Putamen (tissue), 1 donor: Measurements from ENCODE around the gene PEPD.
"Not testable (repeated sequence)": the region's sequence is repeated elsewhere in the genome, so short reads cannot be mapped to it uniquely, and the experiment has no call there.

ENCODE experiments used
- DNase-seq: peaks from one replicate; pipeline ENCODE4 v3.0.0-alpha.2; 2016; ENCODE audit warnings: low spot score

The PEPD gene

DNA sequence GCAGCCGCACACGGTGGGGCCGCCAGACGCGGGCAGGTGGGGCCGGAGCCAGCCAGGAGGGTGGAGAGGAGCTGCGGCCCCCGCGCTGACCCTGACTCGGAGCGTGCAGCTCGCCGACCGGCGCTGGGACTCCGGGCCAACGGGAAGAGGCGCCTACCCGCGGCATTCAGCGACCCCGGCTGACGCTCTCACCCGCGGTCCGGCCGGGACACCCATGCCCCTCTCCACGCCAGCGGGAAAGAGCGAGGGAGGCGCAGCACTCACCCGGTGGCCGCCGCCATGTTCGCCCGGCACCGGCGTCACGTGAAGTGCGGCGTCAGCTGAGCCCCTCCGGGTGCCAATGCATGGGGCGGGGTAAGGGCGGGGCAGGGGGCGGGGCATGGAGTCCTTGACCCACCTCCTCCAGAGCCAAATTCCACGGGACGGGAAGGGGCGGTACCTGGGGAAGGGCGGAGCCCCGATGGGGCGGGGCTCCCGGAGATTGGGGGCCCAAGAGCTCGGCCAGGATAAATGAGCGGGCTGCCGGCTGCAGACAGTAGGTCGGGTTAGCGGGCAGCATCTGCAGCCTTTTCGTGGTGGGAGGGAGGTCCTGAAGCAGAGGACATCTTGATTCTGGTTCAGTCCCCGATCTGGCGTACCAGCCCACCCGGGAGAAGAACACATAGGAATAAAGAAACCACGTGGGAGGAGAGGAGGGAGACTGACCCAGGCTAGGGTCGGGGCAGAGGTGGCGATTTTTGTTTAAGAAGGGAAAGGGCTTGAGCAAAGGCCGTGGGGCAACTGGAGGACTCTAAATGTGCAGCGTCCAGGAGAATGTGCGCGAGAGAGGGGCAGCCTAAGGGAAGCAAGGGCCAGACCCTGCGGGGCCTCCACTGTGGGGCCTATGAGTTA lies at the start of gene PEPD:
Gene PEPD (minus strand): TSS at position 312 of the 891 bp plus-strand sequence. CDS start 31 bp downstream, at position 281.
- peak; percentile 94 for DNase-seq

- DNase-seq = no peak
Measured at GRCh38 chr19:33569821-33570220, 48.2 kb upstream of the PEPD start.

DNA sequence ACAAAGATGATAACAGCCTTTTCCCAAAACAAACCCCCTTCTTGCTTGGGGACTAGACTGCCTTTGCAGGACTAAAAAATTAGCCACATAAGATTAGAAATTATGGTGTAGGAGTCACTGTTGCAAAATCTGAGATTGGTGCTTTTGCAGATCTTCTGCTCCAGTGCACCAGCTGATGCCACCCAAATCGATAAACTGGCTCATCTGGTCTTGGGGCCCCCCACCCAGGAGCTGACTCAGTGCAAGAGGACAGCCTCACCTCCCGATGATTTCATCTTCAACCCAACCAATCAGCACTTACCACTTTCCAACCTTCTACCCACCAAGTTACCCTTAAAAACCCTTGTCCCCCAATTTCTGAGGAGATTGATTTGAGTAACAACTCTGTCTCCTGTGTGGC lies 47.1 kb upstream of the PEPD start:
- DNase-seq = no peak

DNA sequence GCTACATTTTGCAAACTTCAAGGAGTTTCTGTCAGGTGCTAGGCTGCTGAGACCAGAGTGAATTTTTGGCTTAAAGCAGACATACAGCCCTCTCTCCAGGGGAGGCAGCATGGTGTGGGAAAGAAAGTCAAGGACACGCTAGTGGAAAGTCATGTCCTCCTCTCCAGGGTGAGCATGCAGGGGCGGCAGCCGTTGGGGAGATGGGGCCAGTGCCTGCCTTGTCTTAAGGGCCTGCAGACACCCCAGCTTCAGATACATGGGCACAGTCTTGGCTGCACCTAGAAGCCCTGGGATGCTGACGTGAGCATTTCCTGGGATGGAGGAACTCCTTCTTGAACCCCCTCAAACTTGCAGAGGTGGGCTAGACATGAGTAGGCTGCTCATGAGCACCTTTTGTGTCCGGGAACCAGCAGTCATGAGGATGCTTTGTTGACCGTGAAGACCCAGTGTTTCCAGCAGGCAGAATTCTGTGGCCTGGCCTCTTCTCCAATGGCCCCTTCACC lies 43.3 kb upstream of the PEPD start:
- no peak for DNase-seq

DNA sequence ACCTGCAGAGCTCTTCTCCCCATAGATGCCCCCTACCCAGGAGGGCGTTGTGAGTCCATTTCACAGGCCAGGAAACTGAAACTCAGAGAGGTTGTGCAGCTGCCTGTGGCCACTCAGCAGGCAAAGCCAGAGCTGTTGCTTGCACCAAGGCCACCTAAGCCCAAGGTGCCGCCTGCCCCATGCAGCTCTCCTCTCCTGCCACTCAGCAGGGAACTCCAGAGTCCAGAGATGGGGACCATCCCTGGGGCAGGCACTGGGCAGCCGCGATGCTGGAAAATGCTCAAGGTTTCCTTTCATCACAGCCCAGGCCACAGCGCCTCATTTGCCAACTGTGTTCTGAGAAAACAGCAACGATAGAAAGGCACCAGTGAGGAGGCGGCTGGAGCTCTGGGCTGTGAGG lies 41.0 kb upstream of the PEPD start:
- no peak for DNase-seq

GRCh38 chr19:33561666-33562065 lies 40.1 kb upstream of the PEPD start:
- DNase-seq = not testable (repeated sequence)

DNA sequence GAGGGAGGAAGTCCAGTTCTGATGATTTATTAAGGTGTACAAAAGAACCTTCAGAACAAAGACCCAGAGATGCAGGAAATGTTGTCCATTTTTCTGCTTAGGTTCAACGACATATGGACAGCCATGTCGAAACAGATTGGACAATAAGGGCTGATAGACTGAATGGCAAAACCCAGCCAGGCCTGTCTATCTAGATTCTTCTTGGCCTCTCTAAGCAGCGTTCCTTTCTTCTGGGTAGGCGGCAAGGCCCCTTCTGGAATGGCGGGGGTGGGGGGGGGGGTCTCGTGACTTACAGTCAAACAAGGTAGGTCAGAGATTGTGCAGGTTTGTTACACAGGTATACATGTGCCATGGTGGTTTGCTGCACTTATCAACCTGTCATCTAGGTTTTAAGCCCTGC lies 39.7 kb upstream of the PEPD start:
- DNase-seq = no peak

DNA sequence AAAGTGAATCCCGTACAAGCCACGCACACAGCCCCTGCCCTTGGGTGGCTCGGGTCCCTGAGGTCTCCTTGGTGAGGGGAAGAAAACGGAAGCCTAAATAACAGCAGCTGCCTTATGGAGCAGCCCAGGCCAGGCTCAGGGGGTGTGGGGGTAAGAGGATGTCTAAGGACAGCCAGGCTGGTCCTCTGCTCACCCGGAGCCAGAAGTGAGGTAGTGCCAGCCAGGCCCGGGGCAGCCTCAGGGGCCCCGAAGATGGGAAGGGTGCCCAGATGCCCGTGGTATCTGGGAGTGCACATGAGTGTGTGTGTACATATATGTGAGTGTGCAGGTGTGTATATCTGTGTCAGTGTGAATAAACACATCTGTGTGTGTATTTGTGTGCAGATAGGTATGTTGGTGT lies 38.4 kb upstream of the PEPD start:
- no peak for DNase-seq

DNA sequence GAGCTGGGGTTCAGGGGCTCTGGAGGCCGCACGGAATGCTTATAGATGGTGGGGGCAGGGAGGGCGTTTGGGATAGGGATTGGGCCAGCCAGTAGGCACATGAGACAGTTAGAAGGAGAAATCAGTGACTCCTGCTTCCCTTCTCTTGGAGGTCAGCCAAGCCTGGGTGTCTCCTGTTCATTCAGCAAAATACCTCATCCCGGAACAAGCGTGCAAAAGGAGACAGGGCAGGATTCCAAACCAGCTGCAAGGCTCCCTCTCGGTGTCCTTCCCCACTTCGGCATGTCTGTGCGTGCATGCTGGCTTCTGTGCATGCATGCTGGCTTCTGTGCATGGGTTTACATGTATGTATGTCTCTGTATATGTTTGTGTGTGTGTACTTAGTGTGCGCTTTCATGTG lies 37.3 kb upstream of the PEPD start:
- DNase-seq = no peak

DNA sequence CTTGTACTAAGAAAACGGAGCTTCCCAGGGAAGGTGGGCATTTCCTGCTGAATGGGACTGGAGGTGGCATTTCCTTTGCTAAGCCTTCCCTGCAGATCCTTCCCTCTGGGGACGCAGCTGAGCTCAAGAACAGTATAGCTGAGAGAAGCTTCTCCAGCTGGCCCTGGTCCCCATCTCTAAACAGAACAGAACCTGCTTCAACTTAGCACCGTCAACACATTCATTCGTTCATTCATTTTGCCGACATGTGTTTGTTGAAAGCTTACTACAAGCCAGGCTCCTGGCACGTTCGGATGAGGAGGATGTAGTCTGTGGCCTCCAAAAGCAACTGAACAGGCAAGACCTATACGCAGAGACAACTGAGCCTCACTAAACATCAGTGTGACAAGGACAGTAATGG lies 36.6 kb upstream of the PEPD start:
- no peak for DNase-seq

GRCh38 chr19:33557720-33558119 lies 36.1 kb upstream of the PEPD start:
- DNase-seq = no peak

GRCh38 chr19:33557196-33557595 lies 35.6 kb upstream of the PEPD start:
- no peak for DNase-seq

DNA sequence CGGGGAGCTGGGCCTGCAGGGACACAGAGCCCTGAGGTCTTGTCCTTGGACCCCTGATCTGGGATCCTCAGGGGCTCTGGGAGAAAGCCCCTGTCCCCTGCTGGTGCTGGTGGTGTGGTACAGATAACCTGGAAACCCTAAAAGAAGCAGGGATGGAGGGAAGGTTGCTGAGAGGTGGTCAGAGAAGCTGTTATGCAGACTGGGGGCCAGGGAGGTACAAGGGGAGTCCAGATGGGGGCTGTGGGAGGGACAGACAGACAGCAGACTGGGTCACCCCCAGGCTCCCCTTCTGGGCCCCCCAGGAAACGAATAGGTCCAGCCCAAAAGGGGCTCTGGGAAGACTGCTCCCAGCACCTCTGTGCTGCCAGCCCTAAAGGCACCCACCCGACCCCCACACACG lies 34.7 kb upstream of the PEPD start:
- DNase-seq = no peak

GRCh38 chr19:33555726-33556125 lies 34.1 kb upstream of the PEPD start:
- not testable (repeated sequence) for DNase-seq

GRCh38 chr19:33554821-33555220 lies 33.2 kb upstream of the PEPD start:
- no peak for DNase-seq

GRCh38 chr19:33554391-33554790 lies 32.8 kb upstream of the PEPD start:
- no peak for DNase-seq

DNA sequence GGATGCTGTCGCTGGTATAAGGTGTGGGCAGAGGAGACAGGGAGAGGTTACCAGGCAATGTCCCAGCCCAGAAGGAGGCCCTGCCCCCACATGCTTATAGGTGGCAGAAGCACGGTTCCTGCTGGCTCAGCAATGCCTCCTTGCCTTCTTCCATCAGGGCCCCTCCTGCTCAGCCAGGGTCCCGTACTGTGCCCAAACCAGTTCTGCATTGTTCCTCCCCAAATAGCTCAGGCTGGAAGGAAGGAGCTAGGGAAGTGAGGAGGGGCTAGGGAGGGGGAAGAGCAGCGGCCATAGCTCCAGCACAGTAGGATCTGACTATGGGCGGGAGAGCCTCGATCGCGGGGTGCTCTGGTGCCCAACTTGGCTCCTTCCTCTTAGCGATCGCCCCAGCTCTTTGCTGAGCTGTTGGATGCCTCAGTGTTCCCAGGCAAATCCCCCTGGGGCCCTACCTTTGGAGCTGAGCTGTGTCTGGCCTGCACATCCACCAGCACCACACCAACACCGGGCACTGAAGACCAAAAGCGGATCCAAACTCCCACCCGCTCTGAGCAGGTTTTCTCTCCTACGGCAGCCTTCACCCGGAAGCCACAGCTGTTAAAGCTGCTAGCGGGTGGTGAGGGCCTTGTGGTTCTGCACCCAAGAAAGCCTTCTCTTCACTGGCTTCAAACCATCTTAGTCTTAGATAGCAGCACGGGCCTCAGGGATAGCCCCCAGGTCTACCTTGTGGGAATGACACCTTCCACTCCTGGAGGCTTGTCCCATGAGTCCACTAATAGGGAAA lies 32.1 kb upstream of the PEPD start:
- no peak for DNase-seq

GRCh38 chr19:33552928-33553279 lies 31.3 kb upstream of the PEPD start:
- no peak for DNase-seq

DNA sequence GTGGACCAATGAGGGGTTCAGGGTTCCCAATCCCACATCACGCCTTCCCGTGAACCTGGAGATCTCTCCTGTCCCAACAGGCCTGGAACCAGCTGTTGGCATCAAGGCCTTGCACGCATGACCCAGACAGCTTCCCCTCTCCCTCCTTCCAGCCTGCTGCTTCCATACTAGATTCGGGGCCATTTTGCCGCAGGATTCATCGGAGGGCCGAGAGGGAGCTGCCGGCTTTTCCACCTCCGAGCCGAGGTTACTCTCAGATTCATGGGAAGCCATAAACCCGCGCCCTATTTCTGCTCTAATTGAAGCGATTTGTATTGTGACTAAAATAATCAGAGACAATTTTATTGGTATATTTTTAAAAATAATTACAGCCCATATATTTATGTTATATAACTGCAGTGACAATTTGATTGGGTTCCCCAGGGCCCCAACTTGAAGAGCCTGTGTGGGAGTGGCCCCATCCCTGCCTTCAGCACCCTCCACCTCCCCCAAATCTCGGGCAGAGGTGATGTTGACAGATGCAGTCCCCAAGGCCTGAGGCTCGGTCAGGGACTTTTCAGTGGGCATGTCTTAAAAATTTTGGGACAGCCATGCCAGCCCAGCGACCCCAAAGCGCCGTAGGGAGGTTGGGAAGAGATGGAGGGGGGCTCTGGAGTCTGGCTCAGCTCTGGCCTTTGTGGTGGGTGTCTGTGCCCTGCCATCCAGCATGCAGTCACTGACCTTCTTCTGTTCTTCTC lies 30.8 kb upstream of the PEPD start:
- DNase-seq = no peak

DNA sequence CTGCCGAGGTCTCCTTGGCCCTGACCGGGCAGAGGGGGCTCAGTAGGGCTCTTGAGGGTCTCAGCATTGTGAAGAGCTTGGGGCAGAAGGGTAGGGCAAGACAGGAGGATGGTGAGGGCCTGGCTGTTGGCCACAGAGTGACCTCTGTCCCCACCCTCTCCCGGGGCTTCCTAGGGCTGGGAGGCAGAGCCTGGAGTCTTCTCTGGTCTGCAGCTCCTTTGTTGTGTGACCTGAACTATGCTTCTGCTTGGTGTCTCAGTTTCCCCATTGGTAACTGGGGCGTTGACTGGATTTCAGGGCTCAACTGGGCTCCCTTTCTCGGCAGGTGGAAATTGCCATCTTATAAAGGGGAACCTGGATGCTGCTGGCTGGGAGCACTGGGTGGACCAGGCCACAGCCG lies 30.1 kb upstream of the PEPD start:
- no peak for DNase-seq

- no peak for DNase-seq
Measured at GRCh38 chr19:33550768-33551167, 29.2 kb upstream of the PEPD start.

GRCh38 chr19:33547676-33548075 lies 26.1 kb upstream of the PEPD start:
- no peak for DNase-seq
